ENCODE measurements around the gene TMEM132E. TPM values are rescaled to one million over a fixed set of nuclear protein-coding genes. Genes with fewer than 3 reads are reported as not detected.

Gene TMEM132E, protein sequence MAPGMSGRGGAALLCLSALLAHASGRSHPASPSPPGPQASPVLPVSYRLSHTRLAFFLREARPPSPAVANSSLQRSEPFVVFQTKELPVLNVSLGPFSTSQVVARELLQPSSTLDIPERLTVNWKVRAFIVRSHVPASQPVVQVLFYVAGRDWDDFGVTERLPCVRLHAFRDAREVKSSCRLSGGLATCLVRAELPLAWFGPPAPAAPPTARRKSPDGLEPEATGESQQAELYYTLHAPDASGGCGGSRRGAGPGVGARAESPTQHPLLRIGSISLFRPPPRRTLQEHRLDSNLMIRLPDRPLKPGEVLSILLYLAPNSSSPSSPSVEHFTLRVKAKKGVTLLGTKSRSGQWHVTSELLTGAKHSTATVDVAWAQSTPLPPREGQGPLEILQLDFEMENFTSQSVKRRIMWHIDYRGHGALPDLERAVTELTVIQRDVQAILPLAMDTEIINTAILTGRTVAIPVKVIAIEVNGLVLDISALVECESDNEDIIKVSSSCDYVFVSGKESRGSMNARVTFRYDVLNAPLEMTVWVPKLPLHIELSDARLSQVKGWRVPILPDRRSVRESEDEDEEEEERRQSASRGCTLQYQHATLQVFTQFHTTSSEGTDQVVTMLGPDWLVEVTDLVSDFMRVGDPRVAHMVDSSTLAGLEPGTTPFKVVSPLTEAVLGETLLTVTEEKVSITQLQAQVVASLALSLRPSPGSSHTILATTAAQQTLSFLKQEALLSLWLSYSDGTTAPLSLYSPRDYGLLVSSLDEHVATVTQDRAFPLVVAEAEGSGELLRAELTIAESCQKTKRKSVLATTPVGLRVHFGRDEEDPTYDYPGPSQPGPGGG (N-terminal part only)
- under 1 TPM in 5 of 7 donors, not detected in 2; 0.10 to 0.40 (median 0.20) TPM for total RNA-seq
- under 1 TPM; 0.08 to 0.22 TPM for polyA plus RNA-seq
- long read RNA-seq, donor 1, result 0 reads
- long read RNA-seq, donor 2, result 0 reads
- long read RNA-seq, donor 3, partial matches to known transcripts, result 0 of 1 reads
- long read RNA-seq, donor 3, other reads (novel, unspliced or antisense), result 1 of 1 reads

DNA sequence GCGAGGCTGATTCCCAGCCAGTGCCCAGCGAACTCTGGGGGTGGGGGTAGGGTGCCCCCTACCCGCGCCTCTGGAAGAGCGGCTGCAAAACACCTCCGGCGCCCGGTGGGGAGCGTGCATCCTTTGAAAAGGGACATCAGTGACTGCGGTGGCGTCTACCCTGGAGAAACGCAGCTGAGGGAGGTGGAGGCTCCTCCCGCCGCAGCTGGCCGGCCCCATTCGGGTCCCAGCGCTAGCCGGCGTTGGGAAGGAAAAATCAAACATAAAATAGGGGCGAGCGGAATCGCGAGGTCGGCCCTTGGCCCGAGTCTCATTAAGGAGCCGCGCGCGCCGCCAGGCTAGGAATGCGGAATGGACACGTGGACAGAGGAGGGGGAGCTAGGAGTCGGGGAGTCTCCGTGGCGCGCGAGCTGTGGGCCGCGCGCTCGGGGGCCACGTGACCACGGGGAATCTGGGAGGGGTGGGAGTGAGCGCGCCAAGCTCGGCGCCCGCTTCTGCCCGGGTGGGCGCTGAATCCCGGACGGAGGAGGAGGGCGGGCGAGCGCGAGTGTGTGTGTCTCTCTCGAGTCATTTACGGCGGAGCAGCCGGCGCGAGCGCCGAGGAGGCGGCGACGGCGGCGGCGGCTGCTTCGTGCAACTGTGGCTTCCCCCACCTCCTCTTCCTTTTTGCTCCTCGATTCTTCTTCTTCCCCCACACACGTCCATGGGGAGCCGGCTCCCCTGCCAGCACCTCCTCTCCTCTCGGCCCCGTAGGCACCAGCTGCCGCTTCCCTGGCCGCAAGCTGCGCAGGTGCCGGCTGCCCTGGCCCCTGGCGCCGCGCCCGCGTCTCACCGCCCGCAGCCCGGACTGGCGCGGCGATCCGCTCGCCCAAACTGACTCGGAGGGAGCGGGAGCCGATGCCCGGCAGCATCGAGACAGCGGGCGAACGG, at the start of gene TMEM132E:
Gene TMEM132E (plus strand): TSS at position 566 of the 930 bp plus-strand sequence. CDS start 1,495 bp downstream, outside the sequence.
- H3K27me3 ChIP-seq, result no peaks in the 10 kb centered on the region
- H3K4me1 ChIP-seq (ENCODE audit: insufficient read depth), result peaks cover 11% of the 10 kb centered on the region
- no peaks in the 10 kb centered on the region for H3K36me3 ChIP-seq
- H3K4me3 ChIP-seq, result peak within 1 kb of the TSS; percentile 45
- H3K9me3 ChIP-seq, result no peaks in the 10 kb centered on the region
- TF ChIP-seq, protein P1, sequence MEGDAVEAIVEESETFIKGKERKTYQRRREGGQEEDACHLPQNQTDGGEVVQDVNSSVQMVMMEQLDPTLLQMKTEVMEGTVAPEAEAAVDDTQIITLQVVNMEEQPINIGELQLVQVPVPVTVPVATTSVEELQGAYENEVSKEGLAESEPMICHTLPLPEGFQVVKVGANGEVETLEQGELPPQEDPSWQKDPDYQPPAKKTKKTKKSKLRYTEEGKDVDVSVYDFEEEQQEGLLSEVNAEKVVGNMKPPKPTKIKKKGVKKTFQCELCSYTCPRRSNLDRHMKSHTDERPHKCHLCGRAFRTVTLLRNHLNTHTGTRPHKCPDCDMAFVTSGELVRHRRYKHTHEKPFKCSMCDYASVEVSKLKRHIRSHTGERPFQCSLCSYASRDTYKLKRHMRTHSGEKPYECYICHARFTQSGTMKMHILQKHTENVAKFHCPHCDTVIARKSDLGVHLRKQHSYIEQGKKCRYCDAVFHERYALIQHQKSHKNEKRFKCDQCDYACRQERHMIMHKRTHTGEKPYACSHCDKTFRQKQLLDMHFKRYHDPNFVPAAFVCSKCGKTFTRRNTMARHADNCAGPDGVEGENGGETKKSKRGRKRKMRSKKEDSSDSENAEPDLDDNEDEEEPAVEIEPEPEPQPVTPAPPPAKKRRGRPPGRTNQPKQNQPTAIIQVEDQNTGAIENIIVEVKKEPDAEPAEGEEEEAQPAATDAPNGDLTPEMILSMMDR (IDR thresholded peaks at IDR 0.05), result no peak
- TF ChIP-seq POLR2A (IDR thresholded peaks at IDR 0.05), result no peak
- TF ChIP-seq EP300 (IDR thresholded peaks at IDR 0.05), result no peak
- intact Hi-C loops (cut with DNase I), result no loop called here
- WGBS, 3 donors, result 0 to 1% (median 1%) methylated on average over 85 to 101 of the region's 101 CpGs
- no peak within 1 kb of the TSS for H3K27ac ChIP-seq
- peak; percentile 43 to 72 (median 69) for DNase-seq

DNA sequence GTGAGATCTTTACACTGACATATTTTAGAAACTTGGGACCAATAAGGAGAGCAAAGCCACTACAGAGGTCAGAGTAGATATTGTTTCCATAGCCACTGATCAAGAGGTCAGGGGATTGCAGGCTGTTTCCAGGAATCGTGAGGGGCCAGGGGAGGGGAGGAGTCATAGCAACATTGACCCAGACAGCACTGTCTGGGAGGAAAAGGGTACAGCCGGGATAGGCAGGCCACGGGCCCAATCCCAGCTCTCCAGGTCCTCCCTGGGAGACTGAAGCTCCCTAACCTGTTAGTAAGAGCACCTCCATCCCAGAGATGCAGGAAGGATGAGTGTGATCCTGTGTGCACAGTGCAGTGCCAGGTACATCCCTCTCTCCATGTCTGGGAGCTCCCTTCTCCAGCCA, 48.5 kb upstream of the TMEM132E start:
- DNase-seq, result peak; percentile 10 to 56 (median 42)
- 5 to 12% (median 5%) methylated on average over 3 of the region's 3 CpGs for WGBS, 3 donors
- intact Hi-C loops (cut with DNase I), result no loop called here
- no peaks in the 10 kb centered on the region for H3K36me3 ChIP-seq
- H3K4me1 ChIP-seq (ENCODE audit: insufficient read depth), result peaks cover 21% of the 10 kb centered on the region
- no peaks in the 10 kb centered on the region for H3K27me3 ChIP-seq
- TF ChIP-seq POLR2A (IDR thresholded peaks at IDR 0.05), result no peak
- no peak for TF ChIP-seq EP300 (IDR thresholded peaks at IDR 0.05)
- TF ChIP-seq, protein P1 (IDR thresholded peaks at IDR 0.05), result no peak
- H3K27ac ChIP-seq, result no peak overlapping the region
- no peak overlapping the region for H3K4me3 ChIP-seq
- no peaks in the 10 kb centered on the region for H3K9me3 ChIP-seq

DNA sequence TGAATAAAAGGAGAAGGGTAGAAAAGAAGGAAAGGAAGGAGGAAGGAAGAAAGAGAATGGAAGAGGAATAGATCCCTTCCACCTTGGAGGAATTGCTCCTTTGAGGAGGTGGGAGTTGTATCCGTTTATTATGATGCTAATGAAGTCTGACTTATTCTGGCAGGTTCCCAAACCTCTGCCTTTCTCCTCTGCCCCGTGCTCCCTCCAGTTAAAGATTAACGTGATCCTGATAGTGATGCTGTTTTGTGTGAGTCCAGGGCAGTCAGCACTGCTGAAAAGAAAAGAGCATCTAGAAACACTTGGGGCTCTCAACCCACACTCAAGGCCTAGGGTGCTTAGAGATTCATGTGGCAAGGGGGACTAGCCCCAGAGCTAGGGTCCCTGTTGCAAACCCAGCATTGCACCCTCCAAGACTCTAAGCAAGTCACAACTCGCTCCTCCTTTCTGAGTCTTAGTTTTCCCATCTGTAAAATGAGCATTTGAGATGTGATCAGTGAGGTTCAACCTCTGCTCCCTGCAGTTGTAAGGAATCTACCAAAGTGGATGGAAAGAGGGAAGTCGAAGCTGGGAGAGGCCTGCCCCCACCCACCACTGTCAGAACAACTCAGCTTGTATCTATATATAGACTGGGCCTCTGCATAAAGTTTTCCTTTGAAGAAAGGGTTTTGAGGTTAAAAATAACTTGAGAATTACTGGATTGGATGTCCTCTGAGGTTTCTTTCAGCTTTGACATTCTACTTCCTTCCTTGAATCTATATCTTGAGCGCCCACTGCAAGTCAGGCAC, 46.9 kb upstream of the TMEM132E start:
- H3K4me1 ChIP-seq (ENCODE audit: insufficient read depth), result peaks cover 21% of the 10 kb centered on the region
- H3K27ac ChIP-seq, result no peak overlapping the region
- no peaks in the 10 kb centered on the region for H3K9me3 ChIP-seq
- DNase-seq, result no peak
- TF ChIP-seq EP300 (IDR thresholded peaks at IDR 0.05), result no peak
- TF ChIP-seq POLR2A (IDR thresholded peaks at IDR 0.05), result no peak
- TF ChIP-seq, protein P1 (IDR thresholded peaks at IDR 0.05), result no peak
- WGBS, 3 donors, result 30 to 37% (median 30%) methylated on average over 6 of the region's 6 CpGs
- no peaks in the 10 kb centered on the region for H3K27me3 ChIP-seq
- H3K4me3 ChIP-seq, result no peak overlapping the region
- no peaks in the 10 kb centered on the region for H3K36me3 ChIP-seq
- intact Hi-C loops (cut with DNase I), result no loop called here
